A673 (cell line): ENCODE results near the gene PYROXD2.

Source experiments
- EZH2 ChIP-seq: fragments of 200-600 bp; sonication (generic); IDR thresholded peaks from 2 replicates; pipeline ENCODE4 v1.6.1; 2017; ENCODE audit warnings: borderline replicate concordance, low read depth, mild to moderate bottlenecking, mixed read lengths, antibody characterized with exemption, low read length; ENCODE audit not compliant: poor library complexity, severe bottlenecking
- TF ChIP-seq, protein P1 (sequence below): fragments of 300-800, 200-600 bp; sonication (generic); conservative IDR thresholded peaks from 2 replicates; pipeline ENCODE4 v1.5.1; 2017; ENCODE audit warnings: low read depth, mild to moderate bottlenecking, antibody characterized with exemption, low read length, moderate library complexity, mixed read lengths

DNA sequence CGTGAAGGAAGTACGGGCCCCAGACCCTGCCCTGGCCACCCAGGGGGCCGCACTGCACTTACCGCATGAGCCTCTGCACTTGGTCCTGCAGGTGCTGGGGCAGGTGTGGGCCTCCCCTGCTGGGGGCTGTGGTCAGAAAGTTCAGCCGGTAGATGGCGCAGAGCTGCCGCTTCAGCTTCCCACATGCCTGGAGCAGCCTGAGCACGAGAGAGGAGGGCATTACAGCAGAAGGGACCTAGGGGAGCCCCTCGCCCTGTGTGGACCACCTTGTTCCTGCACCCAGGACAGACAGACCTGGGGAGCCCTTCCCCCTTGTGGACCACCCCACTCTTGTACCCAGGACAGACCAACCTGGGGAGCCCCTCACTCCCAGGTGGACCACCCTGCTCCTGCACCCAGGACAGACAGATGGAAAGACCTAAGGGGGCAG is 8.7 kb upstream of the PYROXD2 start:
- TF ChIP-seq, protein P1, sequence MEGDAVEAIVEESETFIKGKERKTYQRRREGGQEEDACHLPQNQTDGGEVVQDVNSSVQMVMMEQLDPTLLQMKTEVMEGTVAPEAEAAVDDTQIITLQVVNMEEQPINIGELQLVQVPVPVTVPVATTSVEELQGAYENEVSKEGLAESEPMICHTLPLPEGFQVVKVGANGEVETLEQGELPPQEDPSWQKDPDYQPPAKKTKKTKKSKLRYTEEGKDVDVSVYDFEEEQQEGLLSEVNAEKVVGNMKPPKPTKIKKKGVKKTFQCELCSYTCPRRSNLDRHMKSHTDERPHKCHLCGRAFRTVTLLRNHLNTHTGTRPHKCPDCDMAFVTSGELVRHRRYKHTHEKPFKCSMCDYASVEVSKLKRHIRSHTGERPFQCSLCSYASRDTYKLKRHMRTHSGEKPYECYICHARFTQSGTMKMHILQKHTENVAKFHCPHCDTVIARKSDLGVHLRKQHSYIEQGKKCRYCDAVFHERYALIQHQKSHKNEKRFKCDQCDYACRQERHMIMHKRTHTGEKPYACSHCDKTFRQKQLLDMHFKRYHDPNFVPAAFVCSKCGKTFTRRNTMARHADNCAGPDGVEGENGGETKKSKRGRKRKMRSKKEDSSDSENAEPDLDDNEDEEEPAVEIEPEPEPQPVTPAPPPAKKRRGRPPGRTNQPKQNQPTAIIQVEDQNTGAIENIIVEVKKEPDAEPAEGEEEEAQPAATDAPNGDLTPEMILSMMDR, result no peak
- no peak for TF ChIP-seq EZH2
